GM12864 (cell line): ENCODE measurements around the gene MORN1.

Experiments
- DNase-seq: peaks from one replicate; pipeline ENCODE4 v3.0.0-alpha.2; 2011; ENCODE audit warnings: low read depth
- H3K4me3 ChIP-seq: 2 replicates; pipeline ENCODE4 v1.5.1; 2011; ENCODE audit warnings: mild to moderate bottlenecking, low read depth, low read length, control low read depth
- CTCF ChIP-seq: IDR thresholded peaks from 2 replicates; pipeline ENCODE4 v1.5.1; 2011; ENCODE audit warnings: low read depth, mild to moderate bottlenecking, moderate library complexity, low read length, control low read depth, inconsistent platforms; ENCODE audit errors: missing control alignments

MORN1 gene

GRCh38 chr1:2304921-2305681, 86.3 kb downstream of the MORN1 start:
- no peak for DNase-seq
- H3K4me3 ChIP-seq, result no peak overlapping the region
- TF ChIP-seq CTCF, result no peak

GRCh38 chr1:2304282-2304681, 87.1 kb downstream of the MORN1 start:
- no peak for DNase-seq
- TF ChIP-seq CTCF, result no peak
- H3K4me3 ChIP-seq, result no peak overlapping the region

- no peak for DNase-seq
- TF ChIP-seq CTCF, result no peak
- H3K4me3 ChIP-seq, result no peak overlapping the region
Observed at GRCh38 chr1:2303781-2304180, 87.6 kb downstream of the MORN1 start.

- DNase-seq, result no peak
- no peak overlapping the region for H3K4me3 ChIP-seq
- TF ChIP-seq CTCF, result no peak
Observed at GRCh38 chr1:2303016-2303775, 88.2 kb downstream of the MORN1 start.

GRCh38 chr1:2302292-2302925, 88.9 kb downstream of the MORN1 start:
- no peak for DNase-seq
- TF ChIP-seq CTCF, result no peak
- no peak overlapping the region for H3K4me3 ChIP-seq

GRCh38 chr1:2301607-2302291, 89.6 kb downstream of the MORN1 start:
- DNase-seq, result no peak
- no peak for TF ChIP-seq CTCF
- H3K4me3 ChIP-seq, result peak overlapping the region; percentile 47
